Esophagus muscularis mucosa (tissue), 4 donors: ENCODE measurements around the gene PPP2R5D. TPM values are rescaled to one million over a fixed set of nuclear protein-coding genes. Genes with fewer than 3 reads are reported as not detected.

Source experiments
- DNase-seq: peaks from one replicate; pipeline ENCODE4 v3.0.0-alpha.2; 2017; ENCODE audit errors: extremely low spot score
- H3K27ac ChIP-seq, 4 donors: fragments of 200-600 bp; sonication (generic); replicated peaks in 1 of 4; 1 replicate in 3 of 4; 2 replicates in 1 of 4; pipeline ENCODE4 v1.5.1; 2016 to 2019; ENCODE audit warnings: mild to moderate bottlenecking in 1 of 4
- H3K27me3 ChIP-seq, 4 donors: fragments of 200-600 bp; sonication (generic); one replicate each; pipeline versions ENCODE4 v1.5.1 to v1.6.0; 2016 to 2019
- H3K36me3 ChIP-seq, 4 donors: fragments of 200-600 bp; sonication (generic); one replicate each; pipeline ENCODE4 v1.5.1; 2016 to 2019
- H3K4me1 ChIP-seq, 4 donors: fragments of 200-600 bp; sonication (generic); one replicate each; pipeline ENCODE4 v1.5.1; 2016 to 2019
- H3K4me3 ChIP-seq, 4 donors: fragments of 200-600 bp; sonication (generic); 1 replicate in 2 of 4; 2 replicates in 2 of 4; pipeline ENCODE4 v1.5.1; 2016 to 2019; ENCODE audit warnings: mild to moderate bottlenecking in 4 of 4, moderate library complexity in 1 of 4
- H3K9me3 ChIP-seq, 4 donors: fragments of 200-600 bp; sonication (generic); 1 replicate in 3 of 4; 2 replicates in 1 of 4; pipeline ENCODE4 v1.5.1; 2016 to 2019
- CTCF ChIP-seq, 3 experiments: fragments of 200-600 bp in 2 of 3; fragments of 450-650 bp in 1 of 3; sonication (generic) in 2 of 3; IDR thresholded peaks; one replicate each; pipeline ENCODE4 v1.5.1; 2017 to 2019; ENCODE audit warnings: antibody characterized with exemption in 3 of 3, mild to moderate bottlenecking in 2 of 3, moderate library complexity in 1 of 3
- EP300 ChIP-seq: sonication (generic); formaldehyde crosslinking; IDR thresholded peaks from one replicate; pipeline ENCODE4 v1.6.1; 2017; ENCODE audit warnings: antibody characterized with exemption
- POLR2A ChIP-seq: fragments of 450-650 bp; IDR thresholded peaks from one replicate; pipeline ENCODE4 v1.6.1; 2017; ENCODE audit warnings: antibody characterized with exemption, moderate library complexity, mild to moderate bottlenecking, low read depth
- POLR2AphosphoS5 ChIP-seq, 2 donors: sonication (generic); formaldehyde crosslinking; IDR thresholded peaks; one replicate each; pipeline ENCODE4 v1.6.1; 2017; ENCODE audit warnings: antibody characterized with exemption in 2 of 2
- WGBS: methylation state at CpG from one replicate; pipeline ENCODE4 v1.1.5; 2018; 5-methylcytosine and 5-hydroxymethylcytosine counted together
- intact Hi-C: fragments of 100-400 bp; cut with DNase I; formaldehyde crosslinking; loops from one replicate; pipeline ENCODE4 v1.15.1; 2023
- total RNA-seq, 4 donors: library from RNA; depleted of rRNA; stranded (reverse); fragments of >200 nt; gene quantifications; one replicate each; pipeline versions ENCODE4 v1.1.0 to v1.2.1, GENCODE V29; 2016

Gene PPP2R5D
- 10 to 100 TPM; 35.3 to 48.2 (median 42.4) TPM for total RNA-seq

DNA sequence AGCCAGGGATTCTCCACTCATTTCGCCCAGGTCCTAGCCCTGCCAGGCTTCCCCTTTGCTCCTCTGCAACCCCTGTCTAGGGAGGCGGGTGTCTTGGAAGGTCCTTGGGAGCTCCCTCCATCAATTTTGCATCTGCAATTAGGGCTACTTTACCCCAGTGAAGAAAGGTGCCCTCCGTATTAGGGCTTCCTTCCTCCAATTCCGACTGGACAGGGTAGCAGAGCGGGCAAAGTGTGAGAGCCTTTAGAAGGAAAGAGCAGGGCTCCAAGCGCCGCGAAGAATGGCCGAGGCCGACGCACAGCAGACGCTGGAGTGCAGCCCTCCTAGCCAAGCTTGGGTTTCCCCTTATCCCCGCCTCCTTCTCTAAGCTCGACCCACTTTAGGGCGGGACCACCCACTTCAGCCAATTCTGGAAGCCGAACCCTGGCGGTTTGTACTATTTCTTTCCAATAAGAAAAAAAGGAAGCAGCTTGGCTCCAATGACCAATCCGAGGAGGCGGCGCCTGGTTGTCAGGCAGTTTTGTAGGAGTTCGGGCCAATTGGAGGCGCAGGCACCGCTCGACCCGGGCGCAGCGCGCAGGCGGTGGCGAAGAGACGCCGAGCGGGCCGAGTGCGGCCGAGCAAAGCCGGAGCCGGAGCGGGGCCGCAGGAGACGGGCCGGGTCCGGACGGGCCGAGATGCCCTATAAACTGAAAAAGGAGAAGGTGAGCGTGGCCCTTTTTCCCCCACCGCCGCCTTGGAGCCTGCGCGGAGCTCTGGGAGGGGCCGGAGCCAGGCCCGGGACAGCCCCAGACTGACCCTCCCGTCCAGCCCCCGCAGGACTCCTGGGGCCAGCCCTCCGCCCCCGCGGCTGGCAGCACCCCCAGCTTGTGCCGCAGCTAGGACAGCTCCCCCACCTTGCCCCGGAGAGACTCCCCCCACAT is at the start of gene PPP2R5D:
Gene PPP2R5D, plus strand, starts transcription at position 570 of the 923 bp plus-strand sequence. Its CDS starts 108 bp downstream, at position 678.
- intact Hi-C loops = no loop called here
- WGBS = 1% methylated on average over 46 of the region's 59 CpGs
- peak within 1 kb of the TSS; percentile 91 to 95 (median 92) for H3K27ac ChIP-seq
- peak; percentile 99 for DNase-seq
- H3K4me1 ChIP-seq = peaks cover 49 to 70% (median 61%) of the 10 kb centered on the region in 4 donors
- no peaks in the 10 kb centered on the region for H3K27me3 ChIP-seq
- peaks cover 2 to 4% (median 3%) of the 10 kb centered on the region in 4 donors for H3K36me3 ChIP-seq
- peak within 1 kb of the TSS; percentile 83 to 96 (median 91) for H3K4me3 ChIP-seq
- TF ChIP-seq EP300 = no peak
- no peak for TF ChIP-seq POLR2A
- no peak for TF ChIP-seq CTCF (IDR thresholded peaks at IDR 0.05)
- TF ChIP-seq POLR2AphosphoS5 (IDR thresholded peaks at IDR 0.05) = peak; percentile 91 to 95
- H3K9me3 ChIP-seq = no peaks in the 10 kb centered on the region

GRCh38 chr6:42935322-42935721 is 49.0 kb upstream of the PPP2R5D start:
- no peaks in the 10 kb centered on the region for H3K9me3 ChIP-seq
- no peak for DNase-seq
- intact Hi-C loops = no loop called here
- TF ChIP-seq POLR2AphosphoS5 (IDR thresholded peaks at IDR 0.05) (no peak), POLR2A (no peak), CTCF (IDR thresholded peaks at IDR 0.05) (no peak), EP300 (no peak)
- peaks cover 28 to 67% (median 62%) of the 10 kb centered on the region in 4 donors for H3K36me3 ChIP-seq
- H3K4me1 ChIP-seq = peaks cover 11 to 31% (median 30%) of the 10 kb centered on the region in 4 donors
- 40% methylated on average over 5 of the region's 7 CpGs for WGBS
- no peak overlapping the region for H3K27ac ChIP-seq
- no peaks in the 10 kb centered on the region for H3K27me3 ChIP-seq
- no peak overlapping the region for H3K4me3 ChIP-seq

DNA sequence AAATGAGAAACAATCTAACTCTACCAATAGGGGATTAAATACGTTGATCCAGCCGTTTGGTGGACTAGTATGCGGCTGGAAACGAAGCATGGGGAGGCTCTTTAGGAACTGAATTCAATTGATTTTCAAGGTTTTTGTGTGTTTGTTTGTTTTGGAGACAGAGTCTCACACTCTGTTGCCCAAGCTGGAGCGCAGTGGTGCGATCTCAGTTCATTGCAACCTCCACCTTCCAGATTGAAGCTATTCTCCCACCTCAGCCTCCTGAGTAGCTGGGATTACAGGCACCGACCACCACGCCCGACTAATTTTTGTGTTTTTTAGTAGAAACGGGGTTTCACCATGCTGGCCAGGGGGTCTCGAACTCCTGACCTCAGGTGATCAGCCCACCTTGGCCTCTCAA is 48.0 kb upstream of the PPP2R5D start:
- no peaks in the 10 kb centered on the region for H3K27me3 ChIP-seq
- no peaks in the 10 kb centered on the region for H3K9me3 ChIP-seq
- no peak for DNase-seq
- peaks cover 32 to 75% (median 64%) of the 10 kb centered on the region in 4 donors for H3K36me3 ChIP-seq
- no peak for TF ChIP-seq EP300
- TF ChIP-seq CTCF (IDR thresholded peaks at IDR 0.05) = no peak
- TF ChIP-seq POLR2A = no peak
- no peak for TF ChIP-seq POLR2AphosphoS5 (IDR thresholded peaks at IDR 0.05)
- intact Hi-C loops = no loop called here
- no peak overlapping the region for H3K4me3 ChIP-seq
- 88% methylated on average over 11 of the region's 11 CpGs for WGBS
- no peak overlapping the region for H3K27ac ChIP-seq
- peaks cover under 1 to 20% (median 19%) of the 10 kb centered on the region in 4 donors for H3K4me1 ChIP-seq

DNA sequence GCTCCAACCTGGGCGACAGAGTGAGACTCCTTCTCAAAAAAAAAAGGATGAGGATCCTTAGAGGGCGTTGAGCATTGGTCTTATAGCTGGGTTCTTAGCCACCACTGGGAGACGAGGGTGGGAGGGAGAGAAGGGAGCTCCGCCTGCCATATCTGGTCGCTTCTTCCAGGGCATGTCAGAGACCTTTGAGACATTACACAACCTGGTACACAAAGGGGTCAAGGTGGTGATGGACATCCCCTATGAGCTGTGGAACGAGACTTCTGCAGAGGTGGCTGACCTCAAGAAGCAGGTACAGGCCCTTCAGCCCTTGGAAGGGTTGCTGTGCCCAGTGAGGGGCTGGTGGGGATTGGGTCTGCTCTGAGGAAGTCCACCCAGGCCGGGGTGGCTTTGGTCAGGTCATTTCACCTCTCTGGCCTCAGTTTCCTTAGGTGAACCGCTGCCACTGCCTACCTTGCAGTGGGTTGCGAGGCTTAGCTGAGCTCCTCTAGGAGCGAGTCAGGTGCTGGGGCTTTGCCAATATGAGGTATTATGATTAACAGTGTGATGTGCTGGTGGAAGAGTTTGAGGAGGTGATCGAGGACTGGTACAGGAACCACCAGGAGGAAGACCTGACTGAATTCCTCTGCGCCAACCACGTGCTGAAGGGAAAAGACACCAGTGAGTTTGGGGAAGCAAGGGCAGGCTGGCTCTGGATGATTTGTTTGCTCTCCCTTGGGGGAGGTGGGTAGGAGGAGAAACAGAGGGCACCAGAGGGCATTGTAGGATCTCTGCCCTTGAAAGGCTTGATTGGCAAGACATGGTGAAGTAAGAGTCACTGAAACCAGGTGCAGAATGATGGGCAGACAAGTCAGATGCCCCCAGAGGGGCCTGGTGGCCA is 46.6 kb upstream of the PPP2R5D start:
- no peaks in the 10 kb centered on the region for H3K9me3 ChIP-seq
- peaks cover 32 to 85% (median 67%) of the 10 kb centered on the region in 4 donors for H3K36me3 ChIP-seq
- no peaks in the 10 kb centered on the region for H3K27me3 ChIP-seq
- 92% methylated on average over 12 of the region's 13 CpGs for WGBS
- DNase-seq = no peak
- no peak overlapping the region for H3K4me3 ChIP-seq
- H3K27ac ChIP-seq = no peak overlapping the region
- peaks cover 0 to 6% (median 5%) of the 10 kb centered on the region in 4 donors for H3K4me1 ChIP-seq
- intact Hi-C loops = no loop called here
- no peak for TF ChIP-seq CTCF (IDR thresholded peaks at IDR 0.05)
- no peak for TF ChIP-seq POLR2A
- TF ChIP-seq POLR2AphosphoS5 (IDR thresholded peaks at IDR 0.05) = no peak
- no peak for TF ChIP-seq EP300
